Raji (cell line): ENCODE results near the gene ARHGAP12.

ENCODE experiments used
- POLR2A ChIP-seq: IDR thresholded peaks from 2 replicates; pipeline ENCODE4 v1.6.1; 2011; ENCODE audit warnings: low read depth, low read length, control low read depth; ENCODE audit not compliant: insufficient read depth

Gene ARHGAP12, protein sequence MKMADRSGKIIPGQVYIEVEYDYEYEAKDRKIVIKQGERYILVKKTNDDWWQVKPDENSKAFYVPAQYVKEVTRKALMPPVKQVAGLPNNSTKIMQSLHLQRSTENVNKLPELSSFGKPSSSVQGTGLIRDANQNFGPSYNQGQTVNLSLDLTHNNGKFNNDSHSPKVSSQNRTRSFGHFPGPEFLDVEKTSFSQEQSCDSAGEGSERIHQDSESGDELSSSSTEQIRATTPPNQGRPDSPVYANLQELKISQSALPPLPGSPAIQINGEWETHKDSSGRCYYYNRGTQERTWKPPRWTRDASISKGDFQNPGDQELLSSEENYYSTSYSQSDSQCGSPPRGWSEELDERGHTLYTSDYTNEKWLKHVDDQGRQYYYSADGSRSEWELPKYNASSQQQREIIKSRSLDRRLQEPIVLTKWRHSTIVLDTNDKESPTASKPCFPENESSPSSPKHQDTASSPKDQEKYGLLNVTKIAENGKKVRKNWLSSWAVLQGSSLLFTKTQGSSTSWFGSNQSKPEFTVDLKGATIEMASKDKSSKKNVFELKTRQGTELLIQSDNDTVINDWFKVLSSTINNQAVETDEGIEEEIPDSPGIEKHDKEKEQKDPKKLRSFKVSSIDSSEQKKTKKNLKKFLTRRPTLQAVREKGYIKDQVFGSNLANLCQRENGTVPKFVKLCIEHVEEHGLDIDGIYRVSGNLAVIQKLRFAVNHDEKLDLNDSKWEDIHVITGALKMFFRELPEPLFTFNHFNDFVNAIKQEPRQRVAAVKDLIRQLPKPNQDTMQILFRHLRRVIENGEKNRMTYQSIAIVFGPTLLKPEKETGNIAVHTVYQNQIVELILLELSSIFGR

DNA sequence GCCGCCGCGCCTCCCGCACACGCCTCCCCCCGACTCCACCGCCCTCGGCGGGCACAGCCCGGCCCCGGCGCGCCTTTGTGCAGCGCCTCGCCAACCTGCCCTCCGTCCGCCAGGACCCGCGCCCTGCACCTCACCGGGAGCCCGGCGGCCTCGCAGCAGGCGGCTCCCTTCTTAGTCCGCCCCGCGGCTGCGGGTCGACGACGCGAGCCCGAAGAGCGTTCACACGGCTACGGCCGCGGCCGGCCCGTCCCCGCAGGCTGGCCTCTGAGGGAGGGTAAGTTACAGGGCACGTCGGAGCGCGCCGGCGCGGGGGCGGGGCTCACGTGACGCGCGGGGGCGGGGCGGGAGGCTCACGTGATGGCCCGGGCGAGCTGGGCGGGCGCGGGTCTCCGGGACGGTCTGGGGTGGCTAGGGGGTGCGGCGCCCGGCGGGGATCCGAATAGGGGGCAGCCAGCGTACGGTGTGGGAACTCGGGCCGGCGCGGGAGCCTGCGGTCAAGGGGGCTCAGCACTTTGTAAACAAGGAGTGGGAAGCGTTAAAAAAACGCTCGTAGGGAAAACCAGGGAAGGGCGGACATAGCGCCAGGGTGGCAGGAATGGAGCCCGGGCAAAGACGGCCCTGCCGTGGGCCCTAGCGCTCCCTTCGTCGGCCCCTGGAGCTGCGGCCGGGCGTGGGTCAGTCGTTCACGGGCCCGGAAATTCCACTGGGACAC, at the start of gene ARHGAP12:
TSS of gene ARHGAP12 (minus strand) at position 283 of the 712 bp plus-strand sequence. CDS start 19,976 bp downstream, outside the sequence.
- TF ChIP-seq POLR2A, result peak; percentile 80

DNA sequence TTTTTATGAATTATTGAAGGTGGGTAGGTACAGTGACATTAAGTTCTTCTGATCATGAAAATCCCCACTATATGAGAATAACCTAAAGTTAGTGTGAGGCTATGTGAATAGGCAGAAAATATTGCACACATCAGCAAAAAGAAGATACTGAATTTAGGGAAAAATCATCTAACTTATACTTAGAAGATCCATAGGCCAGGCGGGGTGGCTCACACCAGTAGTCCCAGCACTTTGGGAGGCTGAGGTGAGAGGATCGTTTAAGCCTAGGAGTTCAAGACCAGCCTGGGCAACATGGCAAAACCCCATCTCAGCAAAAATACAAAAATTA, 49.5 kb upstream of the ARHGAP12 start:
- no peak for TF ChIP-seq POLR2A

DNA sequence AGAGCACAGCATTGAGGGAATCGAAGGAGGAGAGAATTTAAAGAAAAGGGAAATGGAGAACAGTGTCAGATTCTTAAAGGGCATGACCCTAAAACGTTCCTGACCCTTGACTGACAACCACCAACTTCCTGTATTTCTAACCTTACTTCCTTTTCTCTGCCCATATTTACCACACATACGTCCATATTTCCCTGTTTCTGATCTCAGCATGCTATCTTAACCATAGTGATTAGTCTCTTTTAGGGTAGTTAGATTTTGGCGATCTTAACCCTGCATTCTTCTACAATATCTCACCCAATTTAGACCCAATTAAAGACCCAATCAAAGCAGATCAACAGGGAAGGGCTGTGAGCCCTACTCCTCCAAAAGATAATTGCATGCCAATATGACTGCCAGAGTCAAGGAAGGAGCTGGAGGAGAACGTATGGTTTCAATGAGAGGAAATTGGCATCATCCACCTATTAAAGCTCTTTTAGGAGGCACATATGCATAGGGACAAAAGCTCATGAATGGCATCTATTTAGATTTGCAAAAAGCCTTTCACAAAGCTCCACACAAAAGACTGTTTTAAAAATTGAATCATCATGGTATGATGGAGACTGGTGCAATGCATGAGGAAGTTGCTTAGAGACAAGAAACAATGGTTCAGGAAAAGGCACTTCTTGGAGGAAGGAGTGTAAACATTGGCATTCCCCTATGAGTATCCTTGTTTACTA, 49.0 kb upstream of the ARHGAP12 start:
- TF ChIP-seq POLR2A, result no peak

DNA sequence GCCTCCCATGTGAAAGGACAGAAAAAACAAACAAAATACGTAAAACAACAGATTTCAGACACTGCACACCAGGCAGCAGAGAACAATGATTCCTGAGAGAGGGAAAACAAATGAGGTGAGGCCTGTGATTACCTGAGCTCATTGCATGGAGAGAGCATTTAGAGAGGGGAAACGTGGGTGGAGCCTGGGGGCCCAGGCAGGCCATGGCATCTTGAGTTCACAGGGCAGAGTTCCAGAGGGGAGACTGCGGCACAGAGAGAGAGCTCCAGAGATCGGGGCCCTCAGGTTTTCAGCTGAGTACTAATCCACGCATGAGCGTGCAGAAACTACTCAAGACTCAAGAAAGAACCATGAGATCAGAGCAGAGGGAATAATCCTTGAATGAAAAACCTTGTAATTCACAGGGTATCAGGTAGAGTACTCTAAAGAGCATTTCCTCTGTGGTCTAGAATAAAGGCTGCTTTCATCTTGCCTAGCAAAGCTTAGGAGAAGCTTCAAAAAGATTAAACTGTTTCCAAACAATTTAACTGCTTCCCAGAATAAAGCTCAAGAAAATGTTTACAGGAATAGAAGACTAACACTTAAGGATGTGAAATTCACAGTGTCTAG, 46.6 kb upstream of the ARHGAP12 start:
- no peak for TF ChIP-seq POLR2A

DNA sequence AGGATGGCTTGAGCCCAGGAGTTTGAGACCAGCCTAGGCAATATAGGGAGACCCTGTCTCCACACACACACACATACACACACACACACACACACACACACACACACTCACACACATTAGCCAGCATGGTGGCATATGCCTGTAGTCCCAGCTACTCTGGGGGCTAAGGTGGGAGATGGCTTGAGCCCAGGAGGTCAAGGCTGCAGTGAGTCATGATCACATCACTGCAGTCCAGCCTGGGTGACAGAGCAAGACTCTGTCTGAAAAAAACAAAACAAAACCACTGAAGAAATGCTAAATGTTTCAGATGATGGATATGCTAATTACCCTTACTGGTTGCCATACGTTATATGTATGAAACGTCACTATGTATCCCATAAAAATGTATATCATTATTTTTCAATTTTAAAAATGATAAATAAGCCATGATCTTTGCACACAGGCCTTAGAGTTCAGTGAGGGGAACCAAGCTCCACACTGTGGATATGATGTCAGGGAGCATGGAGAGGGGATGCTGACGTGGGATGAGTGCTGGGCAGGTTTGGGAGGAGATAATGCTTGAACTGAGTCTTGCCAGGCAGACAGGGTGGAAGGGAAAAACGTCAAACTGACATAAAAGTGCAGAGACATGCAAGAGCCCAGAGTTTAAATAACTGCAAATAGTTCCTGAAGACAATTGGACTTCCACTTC, 45.9 kb upstream of the ARHGAP12 start:
- TF ChIP-seq POLR2A, result no peak

DNA sequence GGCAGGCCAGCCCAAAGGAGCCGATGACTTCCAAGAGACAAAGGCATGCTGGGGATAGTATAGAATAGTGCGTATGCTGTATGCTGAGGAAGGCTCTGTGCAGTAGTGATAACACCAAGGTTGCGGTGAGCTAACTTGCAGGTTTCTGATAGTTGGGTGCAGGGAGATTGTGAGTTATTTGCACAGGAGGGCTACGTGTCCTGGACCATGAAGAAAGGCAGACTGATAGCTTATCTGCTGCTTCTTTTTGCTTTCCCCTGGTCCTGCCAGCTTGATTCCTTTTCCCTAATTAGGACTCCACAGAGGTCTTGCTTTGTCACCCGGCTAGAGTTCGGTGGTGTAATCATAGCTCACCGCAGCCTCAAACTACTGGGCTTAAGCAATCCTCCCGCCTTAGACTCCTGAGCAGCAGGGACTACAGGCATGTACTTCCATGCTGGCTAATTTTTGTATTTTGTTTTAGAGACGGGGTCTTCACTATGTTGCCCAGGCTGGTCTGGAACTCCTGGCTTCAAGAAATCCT, 43.9 kb upstream of the ARHGAP12 start:
- no peak for TF ChIP-seq POLR2A

DNA sequence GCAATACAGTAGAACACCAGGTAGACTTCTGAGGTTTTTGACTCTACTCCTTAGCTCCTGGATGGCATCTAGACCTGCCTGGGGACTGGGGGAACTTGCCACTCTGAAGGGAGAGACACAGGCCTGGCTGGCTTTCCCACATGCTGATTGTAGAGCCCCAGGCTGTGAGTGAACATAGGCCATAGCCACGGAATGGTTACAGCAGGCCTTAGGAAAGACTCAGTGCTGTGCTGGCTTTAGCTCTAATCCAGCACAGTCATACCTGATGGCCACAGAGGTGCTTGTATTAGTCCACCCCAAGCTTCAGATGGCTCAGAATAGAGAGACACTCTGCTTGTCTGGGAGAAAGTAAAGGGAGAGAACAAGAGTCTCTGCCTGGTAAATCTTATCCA, 35.0 kb upstream of the ARHGAP12 start:
- no peak for TF ChIP-seq POLR2A

DNA sequence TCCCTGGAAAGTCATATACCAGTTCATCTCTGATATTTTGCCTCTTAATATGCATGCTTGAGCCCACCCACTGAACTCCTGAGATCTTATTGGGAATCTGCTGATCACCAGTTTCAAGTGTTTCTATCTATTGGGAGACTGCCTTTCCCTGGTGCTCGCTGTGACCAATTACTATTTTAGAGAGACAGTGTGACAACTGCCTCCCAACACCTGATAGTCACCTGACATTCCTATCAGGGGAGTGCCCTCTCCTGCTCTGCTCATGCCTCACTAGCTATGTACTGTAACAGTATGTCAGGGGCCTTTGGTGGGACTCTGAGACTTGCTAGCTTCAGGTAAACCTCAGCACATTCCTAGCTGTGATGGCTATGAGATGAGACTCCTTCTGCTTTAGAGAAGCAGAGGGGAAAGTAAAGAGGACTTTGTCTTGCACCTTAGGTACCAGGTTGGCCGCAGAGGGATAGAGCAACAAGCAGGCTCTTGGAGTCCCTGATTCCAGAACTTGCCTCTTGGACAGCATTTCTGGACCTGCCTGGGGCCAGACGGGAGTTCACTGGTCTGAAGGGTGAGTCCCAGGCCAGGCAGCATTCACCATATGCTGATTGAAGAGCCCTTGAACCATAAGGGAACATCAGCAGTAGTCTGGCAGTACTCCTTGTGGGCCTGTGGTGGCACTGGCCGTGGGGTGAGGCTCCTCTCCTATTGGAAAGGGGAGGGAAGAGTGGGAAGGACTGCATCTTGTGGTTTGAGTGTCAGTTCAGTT, 34.4 kb upstream of the ARHGAP12 start:
- no peak for TF ChIP-seq POLR2A

DNA sequence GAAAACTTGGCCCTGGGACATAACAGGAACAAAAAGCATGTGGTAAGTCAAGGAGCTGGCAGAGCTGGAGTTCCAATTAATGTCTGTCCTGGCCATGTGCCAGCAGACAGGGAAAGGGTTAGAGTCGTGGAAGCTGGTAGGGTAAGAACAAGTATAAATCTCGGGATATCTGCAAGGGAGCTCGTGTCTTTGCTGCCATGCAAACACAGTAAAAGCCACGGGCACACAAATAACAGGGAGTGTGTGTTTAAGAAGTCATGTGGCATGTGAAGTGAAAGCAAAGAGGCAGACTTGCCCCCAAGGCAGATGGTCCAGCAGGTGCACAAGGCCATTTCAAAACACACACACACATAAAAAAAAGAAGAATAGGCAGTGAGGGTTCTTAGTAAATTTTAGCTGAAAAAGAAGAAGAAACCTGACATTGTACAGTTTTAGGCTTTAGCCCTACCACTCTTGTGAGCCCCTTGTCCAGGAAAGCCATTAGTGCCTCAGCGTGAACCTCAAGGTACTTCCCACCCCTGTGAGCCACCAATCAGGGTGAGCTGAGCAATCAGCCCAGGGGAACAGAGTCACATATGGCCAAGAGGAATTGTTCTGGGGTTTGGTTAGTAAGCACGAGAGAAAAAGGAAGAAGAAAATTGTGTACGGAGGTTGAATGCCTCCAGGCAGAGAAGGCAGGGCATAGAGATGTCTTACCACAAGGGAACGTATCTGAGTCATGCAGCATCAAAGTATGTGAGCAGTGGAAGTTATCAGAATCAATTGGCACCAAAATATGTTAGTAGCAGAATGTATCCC, 32.8 kb upstream of the ARHGAP12 start:
- no peak for TF ChIP-seq POLR2A

DNA sequence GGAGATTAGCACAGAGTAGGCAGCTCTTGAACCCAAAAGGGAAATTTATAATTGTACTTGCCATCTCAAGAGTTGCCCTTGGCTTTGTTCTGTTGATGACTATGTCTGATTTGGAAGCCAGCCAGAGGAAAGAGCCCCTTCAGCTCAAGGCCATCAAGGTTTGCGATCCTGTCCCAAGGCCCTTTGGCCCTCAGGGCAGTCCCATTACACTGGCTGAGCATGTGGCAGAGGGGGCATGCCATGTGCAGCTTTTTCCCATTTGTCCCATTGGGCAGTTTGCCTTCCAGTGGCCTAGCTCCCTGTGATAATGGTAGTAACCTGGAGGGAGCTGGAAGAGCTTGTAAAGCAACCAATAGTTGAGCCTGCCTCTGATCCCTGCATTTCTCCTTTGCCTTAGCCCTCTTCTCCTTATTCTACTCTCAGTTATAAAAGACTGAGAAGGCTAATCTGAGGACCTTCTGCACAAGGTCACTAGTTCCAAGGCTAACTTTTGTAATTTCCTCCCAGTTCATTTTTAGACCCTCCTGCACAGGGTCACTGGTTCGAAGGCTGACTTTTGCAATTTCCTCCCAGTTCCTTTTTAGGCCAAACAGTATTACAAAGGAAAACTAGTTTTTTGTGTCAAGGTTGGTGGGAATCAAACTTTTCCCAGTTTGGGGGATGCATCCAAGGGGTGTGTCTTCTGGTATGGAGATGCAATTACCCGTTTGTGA, 31.0 kb upstream of the ARHGAP12 start:
- TF ChIP-seq POLR2A, result no peak

DNA sequence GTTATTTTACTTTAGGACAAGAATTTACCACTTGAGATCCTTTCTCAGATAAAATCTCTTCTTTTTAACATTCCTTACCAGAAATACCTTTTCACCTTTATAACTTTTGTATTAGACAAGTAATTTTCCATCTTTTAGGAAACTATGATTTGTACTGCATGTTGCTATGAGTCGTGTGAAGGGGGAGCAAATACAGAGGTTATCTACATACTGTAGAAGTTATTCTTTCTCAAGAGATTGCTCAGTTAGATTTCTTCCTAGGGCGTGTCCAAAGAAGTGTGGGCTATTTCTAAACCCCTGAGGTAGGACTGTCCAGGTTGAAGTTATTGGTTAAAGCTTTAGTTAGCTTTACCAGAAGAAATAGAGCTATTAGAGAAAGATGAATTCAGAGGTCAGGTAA, 30.2 kb upstream of the ARHGAP12 start:
- no peak for TF ChIP-seq POLR2A
